Measurements from ENCODE around the gene WHRN.

- no peak for TF ChIP-seq TAF1 (IDR thresholded peaks at IDR 0.05; ENCODE audit: borderline replicate concordance, insufficient read depth, low read length)
- no peak for TF ChIP-seq REST (IDR thresholded peaks at IDR 0.05; ENCODE audit: insufficient read depth in 1 of 2, low read depth in 2 of 2, low read length in 2 of 2)
- TF ChIP-seq POLR2AphosphoS5 (IDR thresholded peaks at IDR 0.05; ENCODE audit: low read depth, low read length), result no peak
- TF ChIP-seq SIN3A (IDR thresholded peaks at IDR 0.05; ENCODE audit: borderline replicate concordance, insufficient read depth, low read length), result no peak
Observed at GRCh38 chr9:114471157-114471556, 34.1 kb downstream of the WHRN start.
